ENCODE results near the gene MIOS. TPM values are rescaled to one million over a fixed set of nuclear protein-coding genes. Genes with fewer than 3 reads are reported as not detected.

Gene MIOS
- total and polyA plus RNA-seq, 2 of the 4 experiments (the other 2 are of a cell fraction): 10.6 to 32.4 TPM

DNA sequence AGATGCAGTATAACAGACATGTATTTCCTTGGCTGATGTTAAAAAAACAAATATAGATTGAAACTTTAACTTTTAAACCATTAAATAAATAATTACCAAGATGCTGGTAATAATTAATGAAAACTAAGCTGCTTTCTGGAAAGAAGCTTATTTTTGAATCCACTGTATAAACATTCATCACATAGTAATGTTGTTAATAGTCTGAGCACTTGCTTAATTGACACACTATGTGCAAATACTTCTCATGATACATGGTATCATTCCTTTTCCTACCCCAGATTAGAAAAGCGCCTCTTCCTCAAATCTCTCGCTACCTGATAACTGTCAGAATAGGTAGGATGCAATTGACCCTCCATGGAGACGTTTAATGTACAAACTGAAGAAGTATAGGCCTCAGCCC is 16.0 kb upstream of the MIOS start:
- Histone ChIP-seq H3K79me1 (ENCODE audit: low read depth in 1 of 2, low read length in 2 of 2) (no peaks in the 10 kb centered on the region), H3K4me1 (ENCODE audit: control insufficient read depth, insufficient read depth, low read length) (no peaks in the 10 kb centered on the region), H3K9ac (ENCODE audit: low read depth, low read length) (no peak overlapping the region), H2BK15ac (ENCODE audit: low read depth, low read length) (no peak overlapping the region), H2AK5ac (ENCODE audit: low read depth, low read length) (no peak overlapping the region), H3K9me1 (ENCODE audit: insufficient read depth, low read length) (no peaks in the 10 kb centered on the region), H3K9me3 (ENCODE audit: control insufficient read depth, insufficient read depth, low read length) (no peaks in the 10 kb centered on the region), H3K27ac (ENCODE audit: insufficient read depth, low read length) (no peak overlapping the region), H3K23ac (ENCODE audit: low read depth, low read length) (no peak overlapping the region), H2AK9ac (replicated peaks; ENCODE audit: low read depth, low read length, poor library complexity) (no peak overlapping the region), H4K20me1 (ENCODE audit: insufficient read depth, low read length) (no peaks in the 10 kb centered on the region), H2AFZ (replicated peaks; ENCODE audit: low read length, poor library complexity) (no peak overlapping the region), H4K91ac (ENCODE audit: insufficient read depth, low read depth, low read length) (no peak overlapping the region), H3K56ac (ENCODE audit: extremely low read depth, insufficient read depth, low read length) (no peak overlapping the region), H2BK5ac (ENCODE audit: low read depth, low read length, poor library complexity, severe bottlenecking) (no peak overlapping the region), H2BK120ac (ENCODE audit: low read depth, low read length) (no peak overlapping the region), H3K4me2 (ENCODE audit: low read depth, low read length) (no peak overlapping the region), H4K5ac (ENCODE audit: low read depth, low read length) (no peak overlapping the region), H2BK20ac (ENCODE audit: low read depth, low read length) (no peak overlapping the region), H3K18ac (ENCODE audit: low read depth, low read length) (no peak overlapping the region), H3K4ac (ENCODE audit: low read depth, low read length) (no peak overlapping the region), H3K14ac (replicated peaks; ENCODE audit: low read depth, low read length) (no peak overlapping the region), H4K8ac (ENCODE audit: low read depth in 2 of 2, low read length in 2 of 2) (no peak overlapping the region), H3K36me3 (ENCODE audit: control insufficient read depth, insufficient read depth, low read length) (no peaks in the 10 kb centered on the region), H3K4me3 (ENCODE audit: insufficient read depth, low read depth, low read length) (no peak overlapping the region), H3K27me3 (ENCODE audit: control insufficient read depth, insufficient read depth, low read length) (no peaks in the 10 kb centered on the region)
- CTCF ChIA-PET: interaction anchor here (0.8 kb wide), 1 partner anchor 113 kb away, joined by 4 read pairs; no protein-coding TSS in a partner anchor
- POLR2A ChIA-PET (ENCODE audit: unreplicated experiment): no interaction called here
- in situ Hi-C loops (cut with MboI; ENCODE audit: low sequenced_read_pairs) (no loop called here), intact Hi-C loops (cut with micrococcal nuclease) (no loop called here), dilution Hi-C loops (cut with HindIII; ENCODE audit: low sequenced_read_pairs, unreplicated experiment) (no loop called here)
- TF ChIP-seq, protein P1, sequence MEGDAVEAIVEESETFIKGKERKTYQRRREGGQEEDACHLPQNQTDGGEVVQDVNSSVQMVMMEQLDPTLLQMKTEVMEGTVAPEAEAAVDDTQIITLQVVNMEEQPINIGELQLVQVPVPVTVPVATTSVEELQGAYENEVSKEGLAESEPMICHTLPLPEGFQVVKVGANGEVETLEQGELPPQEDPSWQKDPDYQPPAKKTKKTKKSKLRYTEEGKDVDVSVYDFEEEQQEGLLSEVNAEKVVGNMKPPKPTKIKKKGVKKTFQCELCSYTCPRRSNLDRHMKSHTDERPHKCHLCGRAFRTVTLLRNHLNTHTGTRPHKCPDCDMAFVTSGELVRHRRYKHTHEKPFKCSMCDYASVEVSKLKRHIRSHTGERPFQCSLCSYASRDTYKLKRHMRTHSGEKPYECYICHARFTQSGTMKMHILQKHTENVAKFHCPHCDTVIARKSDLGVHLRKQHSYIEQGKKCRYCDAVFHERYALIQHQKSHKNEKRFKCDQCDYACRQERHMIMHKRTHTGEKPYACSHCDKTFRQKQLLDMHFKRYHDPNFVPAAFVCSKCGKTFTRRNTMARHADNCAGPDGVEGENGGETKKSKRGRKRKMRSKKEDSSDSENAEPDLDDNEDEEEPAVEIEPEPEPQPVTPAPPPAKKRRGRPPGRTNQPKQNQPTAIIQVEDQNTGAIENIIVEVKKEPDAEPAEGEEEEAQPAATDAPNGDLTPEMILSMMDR (conservative IDR thresholded peaks at IDR 0.05; ENCODE audit: low read depth, low read length): no peak
- TF ChIP-seq SMC3 (IDR thresholded peaks at IDR 0.05; ENCODE audit: low read depth, low read length) (no peak), POLR2A (IDR thresholded peaks at IDR 0.05; ENCODE audit: low read depth, low read length) (no peak), MXI1 (IDR thresholded peaks at IDR 0.05; ENCODE audit: borderline replicate concordance, low read depth, low read length) (no peak), RFX5 (IDR thresholded peaks at IDR 0.05; ENCODE audit: low read depth, low read length) (no peak)
- TF ChIP-seq, protein P2, sequence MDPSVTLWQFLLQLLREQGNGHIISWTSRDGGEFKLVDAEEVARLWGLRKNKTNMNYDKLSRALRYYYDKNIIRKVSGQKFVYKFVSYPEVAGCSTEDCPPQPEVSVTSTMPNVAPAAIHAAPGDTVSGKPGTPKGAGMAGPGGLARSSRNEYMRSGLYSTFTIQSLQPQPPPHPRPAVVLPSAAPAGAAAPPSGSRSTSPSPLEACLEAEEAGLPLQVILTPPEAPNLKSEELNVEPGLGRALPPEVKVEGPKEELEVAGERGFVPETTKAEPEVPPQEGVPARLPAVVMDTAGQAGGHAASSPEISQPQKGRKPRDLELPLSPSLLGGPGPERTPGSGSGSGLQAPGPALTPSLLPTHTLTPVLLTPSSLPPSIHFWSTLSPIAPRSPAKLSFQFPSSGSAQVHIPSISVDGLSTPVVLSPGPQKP (IDR thresholded peaks at IDR 0.05; ENCODE audit: borderline replicate concordance, low read depth, low read length): no peak
- BruUV-seq (replicated peaks): no TSS peak
- WGBS, 2 experiments (ENCODE audit: extremely low coverage in 2 of 2, insufficient read length in 1 of 2): no CpG with 5 or more reads among the region's 3 CpGs
- DNase-seq (no peak), ATAC-seq (ENCODE audit: low read depth) (no peak)
